Effector CD8-positive, alpha-beta T cell (primary cell): Measurements from ENCODE around the gene DENND1A.

Experiments used
- DNase-seq: peaks from one replicate; lab custom pipeline; 2025; lab: John Stamatoyannopoulos, UW

DENND1A gene

DNA sequence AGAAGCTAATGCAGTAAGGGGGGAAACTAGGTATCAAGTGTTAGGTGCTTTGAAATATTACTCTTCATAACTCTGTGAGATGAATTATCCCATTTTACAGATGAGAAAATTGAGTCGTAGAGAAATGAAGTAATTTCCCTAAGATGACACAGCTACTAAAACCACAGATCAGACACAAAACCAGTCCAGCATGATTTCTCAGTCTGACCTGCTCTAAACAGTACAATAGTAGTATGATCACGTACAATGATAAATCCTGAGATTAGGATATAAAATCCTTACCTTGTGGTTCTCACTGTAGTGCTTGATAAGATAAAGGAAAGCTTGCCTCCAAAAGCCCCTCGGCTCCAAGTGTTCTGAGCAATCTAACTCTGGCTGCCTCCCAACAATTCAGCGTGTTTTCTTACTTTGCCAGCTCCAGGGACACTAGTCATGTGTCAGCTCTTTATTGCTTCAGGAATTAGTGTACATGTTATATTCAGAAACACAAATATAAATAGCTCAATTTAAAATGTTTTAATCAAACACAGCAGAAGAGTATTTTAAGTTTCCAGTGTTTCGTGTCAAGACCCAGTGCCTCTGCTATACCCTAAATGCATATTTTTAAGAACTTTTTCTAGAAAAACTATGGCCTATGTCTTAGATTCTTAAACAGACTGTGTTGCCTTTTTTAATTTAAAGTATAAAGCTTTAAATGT is 243.6 kb downstream of the DENND1A start:
- DNase-seq: no peak

DNA sequence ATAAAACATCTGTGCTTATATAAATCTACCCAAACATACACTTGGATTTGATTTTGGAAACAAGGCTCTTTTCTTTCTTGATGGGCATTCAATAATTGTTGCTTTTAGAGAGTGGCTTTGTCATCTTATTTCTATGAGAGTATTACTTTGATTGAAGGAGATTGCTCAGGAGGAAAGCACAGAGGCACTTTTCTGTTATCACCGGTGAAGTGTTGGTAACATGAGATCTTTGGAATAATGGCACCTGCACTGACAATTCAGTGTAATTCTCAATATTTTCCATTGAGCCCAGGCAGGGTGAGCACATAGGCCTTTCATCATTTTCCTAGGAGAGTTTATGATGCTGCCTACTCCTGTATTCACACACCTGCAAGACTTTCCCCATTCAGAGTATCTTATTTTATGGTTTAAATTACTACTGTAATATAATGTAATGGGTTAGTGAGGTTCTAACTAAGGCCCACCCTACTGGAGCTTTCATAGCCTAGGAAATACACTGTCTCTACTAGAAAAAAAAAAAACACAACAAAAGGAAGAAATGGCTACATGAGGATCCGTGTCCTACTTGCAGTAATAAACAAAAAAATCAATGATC is 244.3 kb downstream of the DENND1A start:
- DNase-seq: no peak

DNA sequence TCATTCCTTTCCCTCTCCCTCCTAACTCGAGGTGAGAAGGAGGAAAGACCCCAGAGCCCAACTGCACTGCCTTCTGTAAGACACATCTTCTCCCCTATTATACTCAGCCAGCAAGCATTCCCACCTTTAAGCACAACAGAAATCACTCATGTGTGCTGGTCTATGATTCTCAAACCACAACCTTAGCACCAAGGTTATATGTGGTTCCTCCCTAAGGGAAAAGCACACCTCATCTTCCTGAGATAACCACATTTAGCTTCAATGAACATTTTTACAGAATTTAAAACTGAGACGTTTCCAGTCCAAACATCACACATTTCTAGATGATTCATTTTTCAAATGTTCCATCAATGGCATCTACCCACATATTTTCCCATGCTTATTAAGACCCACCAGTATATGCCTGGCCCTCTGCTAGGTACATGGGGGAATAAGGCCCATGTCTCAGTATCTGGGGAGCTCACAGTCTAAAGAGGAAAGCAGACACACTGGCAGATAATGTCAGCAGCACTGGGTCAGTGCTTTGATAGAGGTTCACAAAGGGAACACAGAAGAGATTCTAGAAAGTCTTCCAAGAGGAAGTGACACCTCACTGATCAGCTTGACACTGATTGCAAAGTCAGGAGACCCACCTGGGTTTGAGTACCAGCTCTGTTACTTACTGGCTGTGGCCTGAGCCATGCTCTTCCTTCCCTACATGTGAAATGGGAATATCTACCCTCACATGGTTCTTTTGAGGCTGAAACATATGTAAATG is 245.4 kb downstream of the DENND1A start:
- no peak for DNase-seq

DNA sequence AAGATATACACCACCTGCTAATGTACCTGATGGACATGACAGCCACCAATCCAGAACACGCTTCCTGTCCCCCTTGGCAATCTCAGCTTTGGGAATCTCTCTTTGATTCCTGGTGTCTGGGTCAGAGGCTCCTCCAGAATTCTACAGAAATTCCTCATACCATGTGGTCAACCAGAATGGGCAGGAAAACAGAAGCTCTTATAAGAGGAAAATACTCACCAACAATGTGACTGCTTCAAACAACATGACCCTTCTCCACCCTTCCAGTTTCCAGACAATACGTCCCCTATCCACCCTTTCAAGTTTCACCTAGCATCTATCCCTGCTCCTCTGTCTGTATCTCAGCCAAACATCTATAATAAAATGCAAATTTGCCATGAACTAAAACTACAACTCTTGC is 247.2 kb downstream of the DENND1A start:
- no peak for DNase-seq

DNA sequence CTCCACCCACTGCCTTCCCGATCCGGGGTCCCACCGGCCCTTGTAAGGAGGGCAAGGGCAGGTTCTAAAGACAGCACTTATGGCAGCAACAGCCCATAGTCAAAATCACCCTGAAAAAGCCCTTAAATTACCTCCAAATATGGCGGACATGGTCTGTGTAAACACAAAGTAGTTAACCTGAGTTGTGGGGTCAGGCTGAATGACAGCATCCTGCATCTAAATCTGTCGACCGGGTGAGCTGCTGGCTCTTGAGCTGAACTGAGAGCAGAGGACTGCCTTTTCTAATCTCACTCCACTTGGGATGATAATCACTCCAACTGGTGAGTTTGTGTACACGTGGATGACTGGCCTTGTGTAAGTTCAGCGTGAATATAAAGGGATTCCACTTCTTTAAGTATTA is 249.6 kb downstream of the DENND1A start:
- DNase-seq: no peak

DNA sequence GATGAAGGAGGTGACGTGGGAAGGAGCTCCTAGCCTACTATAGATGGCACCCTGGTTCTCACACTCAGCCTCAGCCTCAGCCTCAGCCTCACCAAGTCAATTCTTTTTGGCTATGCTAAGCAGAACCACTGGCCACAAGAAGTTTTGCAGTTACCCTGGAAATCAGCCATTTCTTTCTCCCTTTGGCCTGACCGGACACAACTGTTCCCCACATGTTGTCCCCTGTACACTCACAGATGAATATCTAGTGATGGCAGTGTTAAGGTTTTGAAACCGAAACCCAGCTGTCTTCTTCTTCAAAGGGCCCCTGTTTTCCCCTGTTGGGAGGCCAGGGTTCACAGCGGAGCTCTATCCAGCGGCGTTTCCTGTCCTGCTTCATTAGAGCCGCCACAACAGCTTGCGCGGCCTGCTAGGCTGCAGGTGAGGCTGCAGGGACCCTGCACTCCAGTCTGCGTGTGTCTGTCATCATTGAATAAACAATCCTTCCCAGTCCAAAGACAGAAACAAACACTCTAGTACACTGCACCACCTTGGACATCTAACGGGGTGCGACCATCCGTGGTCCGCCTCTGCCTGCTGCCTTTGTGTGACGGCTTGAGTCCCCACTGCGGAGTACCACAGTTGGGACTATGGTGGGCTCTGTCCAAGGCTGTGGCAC is 250.5 kb downstream of the DENND1A start:
- no peak for DNase-seq

DNA sequence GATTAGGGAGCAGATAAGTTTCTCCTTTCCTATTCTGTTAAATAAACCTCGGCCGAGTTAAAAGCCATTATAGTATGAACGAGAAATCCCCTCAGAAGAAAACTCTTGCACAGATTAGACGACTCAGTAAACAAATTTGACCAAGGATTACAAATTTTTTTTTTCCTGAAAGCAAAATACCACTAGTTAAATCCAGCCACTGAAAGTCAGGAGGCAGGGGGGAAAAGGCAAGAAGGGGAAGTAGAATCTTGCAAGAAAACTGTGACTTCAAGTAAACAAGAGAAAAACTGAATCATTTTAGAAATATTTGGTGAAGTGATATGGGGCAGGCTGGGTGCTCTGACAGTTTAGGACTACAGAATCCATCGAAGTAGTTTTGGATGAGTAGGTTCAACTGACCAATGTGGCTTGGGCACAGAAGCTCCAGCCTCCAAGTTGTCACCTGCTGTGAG is 251.0 kb downstream of the DENND1A start:
- no peak for DNase-seq

DNA sequence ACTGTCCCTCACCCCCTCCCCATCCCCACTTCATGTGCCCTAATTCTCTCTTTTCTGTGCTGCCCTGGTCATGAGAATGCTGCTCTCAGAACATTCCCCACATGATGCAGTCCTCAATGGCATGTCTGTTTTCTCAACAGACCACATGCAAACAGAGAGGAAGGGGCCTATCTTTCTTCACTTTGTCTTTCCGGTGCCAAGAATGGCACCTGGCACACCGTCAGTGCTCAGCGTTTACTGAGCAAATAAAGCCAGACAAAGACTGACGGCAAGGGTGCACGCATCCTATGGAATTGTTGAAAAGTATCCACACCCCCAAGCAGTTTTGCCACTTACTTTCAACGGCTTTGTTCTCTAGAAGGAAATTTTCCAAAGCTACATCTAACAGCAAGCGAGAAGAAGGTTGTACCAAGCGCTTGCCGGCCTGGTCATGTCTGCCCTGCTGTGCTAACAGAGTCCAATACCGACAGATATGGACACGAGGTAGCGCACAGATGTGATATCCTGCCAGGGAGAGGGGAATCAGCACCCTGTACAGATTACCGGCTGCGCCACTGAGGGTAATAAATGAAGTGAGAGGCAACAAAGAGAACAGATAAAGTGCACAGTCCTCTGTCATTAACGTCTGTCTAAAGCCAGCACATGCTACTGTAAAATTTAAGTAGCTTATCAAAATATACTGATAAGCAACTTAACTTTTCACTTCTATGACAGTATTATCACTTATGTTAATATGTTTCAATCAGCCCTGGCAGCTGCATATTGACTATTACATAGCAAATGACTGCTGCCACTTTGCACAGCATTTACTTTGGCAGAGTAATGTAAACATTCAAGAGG is 251.7 kb downstream of the DENND1A start:
- no peak for DNase-seq

DNA sequence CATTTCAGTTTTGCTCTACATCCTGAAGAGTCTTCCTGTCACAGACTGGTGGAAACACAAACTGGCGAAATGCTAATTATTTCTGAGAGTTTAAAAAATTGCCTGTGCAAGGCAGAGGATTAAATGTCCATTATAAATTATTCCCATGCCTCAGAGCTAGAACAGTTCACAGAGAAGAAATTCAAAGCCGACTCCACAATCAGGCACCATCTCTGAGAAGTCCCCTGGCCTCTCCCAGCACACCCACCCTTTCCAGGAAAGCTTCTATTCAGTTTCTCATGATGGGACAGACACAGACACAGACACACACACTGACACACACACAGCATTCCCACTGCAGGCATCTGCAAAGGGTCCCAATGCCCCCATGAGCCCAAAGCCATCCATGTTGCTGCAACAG is 253.1 kb downstream of the DENND1A start:
- DNase-seq: no peak

DNA sequence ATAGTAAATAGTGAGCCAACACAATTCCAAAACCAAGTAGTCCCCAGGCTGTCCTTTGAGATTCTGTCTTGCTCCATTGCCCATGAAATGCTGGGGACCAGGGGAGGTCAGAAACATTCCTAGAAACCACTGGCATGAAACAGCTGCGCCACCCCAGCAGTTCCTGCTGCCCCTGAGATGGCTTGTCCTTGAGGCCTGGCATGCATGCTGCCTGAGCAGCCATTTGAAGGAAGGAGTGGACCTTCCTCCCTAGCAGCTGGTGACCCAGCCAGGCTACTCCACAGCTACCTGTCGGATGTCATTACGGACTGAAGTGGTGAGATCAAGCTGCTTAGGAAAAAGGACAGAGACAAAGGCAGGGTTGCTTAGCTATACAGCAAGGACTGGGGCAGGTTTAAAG is 260.6 kb downstream of the DENND1A start:
- DNase-seq: no peak

DNA sequence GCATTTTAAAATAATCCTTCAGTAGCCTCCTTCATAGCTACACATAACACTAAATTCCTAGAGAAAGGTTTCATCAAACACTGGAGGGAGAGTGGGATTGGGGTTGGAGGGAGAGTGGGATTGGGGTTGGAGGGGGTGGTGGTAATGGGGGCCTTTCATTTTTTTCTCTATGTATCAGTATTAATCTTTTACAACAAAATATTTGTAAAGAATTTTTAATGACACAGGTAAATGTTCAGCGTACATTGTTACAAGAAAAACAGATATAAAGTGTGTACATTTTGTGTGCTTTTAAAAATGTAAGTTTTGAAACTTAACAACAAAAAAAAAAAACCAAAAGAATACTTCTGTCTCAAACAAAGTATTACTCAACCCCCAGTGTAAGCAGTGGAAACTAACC is 266.4 kb downstream of the DENND1A start:
- DNase-seq: no peak

DNA sequence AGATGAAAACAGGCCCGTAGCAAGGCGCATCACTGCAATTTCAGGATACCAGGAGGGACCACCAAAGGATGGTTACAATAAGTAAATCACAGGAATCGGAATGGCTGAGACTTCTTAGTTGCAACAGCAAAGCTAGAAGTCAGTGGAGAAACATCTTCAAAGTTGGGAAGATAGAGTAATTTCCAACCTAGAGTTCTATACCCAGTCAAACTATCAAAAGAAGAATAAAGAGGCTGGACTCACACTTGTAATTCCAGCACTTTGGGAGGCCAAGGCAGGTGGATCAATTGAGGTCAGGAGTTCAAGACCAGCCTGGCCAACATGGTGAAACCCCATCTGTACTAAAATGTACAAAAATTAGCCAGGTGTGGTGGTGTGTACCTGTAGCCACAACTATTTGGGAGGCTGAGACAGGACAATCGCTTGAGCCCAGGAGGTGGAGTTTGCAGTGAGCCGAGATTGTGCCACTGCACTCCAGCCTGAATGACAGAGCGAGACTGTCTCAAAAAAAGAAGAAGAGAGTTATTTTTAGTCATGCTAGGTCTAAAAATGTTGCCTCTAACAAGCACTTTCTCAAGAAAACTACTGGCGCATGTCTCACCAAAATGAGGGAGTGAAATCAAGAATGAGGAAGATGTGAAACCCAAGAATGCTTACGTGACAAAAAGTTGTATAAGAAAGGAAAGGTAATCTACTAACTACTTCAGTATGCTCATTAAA is 267.7 kb downstream of the DENND1A start:
- no peak for DNase-seq

DNA sequence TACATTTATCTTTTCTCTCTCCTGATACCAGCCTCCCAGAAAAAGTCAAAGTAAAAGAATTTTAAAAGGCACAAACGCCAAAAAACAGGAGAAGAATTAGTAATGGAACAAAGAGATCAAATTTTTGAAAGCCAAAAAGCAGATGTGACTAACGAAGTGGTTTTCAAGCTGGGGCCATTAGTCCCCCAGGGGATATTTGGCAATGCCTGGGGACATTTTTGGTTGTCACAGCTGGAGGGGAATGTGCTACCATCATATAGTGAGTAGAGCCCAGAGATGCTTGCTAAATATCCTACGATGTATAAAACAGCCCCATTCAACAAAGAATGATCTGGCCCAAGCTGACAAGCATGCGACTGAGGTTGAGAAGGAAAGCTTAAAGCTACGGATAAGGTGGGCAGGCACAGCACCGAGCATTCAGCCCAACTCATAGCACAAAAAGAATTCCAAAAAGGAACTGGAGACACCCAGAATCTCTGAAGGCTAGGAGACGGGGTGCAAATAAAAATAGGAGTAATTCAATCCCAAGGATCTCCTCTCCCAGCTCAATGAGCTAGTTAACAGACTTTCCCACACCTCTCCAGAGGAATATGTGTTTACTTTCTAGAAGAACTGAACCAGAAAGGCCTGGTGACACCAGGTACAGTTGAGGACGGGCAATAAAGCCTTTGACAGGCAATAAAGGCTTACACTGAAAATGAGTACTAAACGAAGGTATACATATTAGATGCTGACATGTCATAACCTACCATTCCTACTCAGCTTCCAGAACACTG is 269.0 kb downstream of the DENND1A start:
- DNase-seq: no peak

DNA sequence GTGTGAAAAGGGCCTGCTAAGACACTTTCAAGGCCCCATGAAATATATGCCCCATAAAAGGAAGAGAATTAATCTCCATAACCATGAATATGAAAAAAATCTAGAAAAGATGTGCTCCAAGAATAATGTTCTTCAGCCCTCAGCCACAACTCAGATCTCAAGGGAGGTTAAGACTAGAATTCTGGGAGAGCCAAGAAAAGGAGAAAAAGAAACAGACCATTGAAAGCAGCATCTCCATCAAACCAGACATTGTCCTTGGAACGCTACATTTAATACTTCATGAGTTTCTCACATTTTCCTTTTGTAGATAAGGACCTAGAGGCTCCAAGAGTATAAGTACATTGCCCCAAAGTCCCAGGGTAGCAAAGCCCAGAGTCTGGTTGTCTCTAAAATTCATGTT is 270.6 kb downstream of the DENND1A start:
- no peak for DNase-seq

DNA sequence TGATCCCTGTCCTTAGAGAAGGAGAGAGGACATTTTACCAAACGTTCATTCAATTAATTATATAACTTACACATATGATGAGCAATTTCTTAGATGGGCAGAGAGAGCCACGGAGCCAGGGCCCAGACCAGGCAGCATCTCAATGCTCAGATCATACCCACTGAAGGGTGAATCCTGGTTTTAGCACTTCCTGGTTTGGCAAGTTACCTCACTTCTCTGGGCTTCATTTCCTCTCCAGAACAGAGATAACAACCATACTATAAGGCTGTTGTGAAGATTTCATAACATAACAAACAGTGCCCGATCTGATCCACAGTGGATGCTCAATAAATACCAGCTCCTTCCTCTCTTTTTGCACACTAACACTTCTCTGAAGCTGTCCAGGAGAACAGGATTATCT is 271.1 kb downstream of the DENND1A start:
- DNase-seq: no peak

DNA sequence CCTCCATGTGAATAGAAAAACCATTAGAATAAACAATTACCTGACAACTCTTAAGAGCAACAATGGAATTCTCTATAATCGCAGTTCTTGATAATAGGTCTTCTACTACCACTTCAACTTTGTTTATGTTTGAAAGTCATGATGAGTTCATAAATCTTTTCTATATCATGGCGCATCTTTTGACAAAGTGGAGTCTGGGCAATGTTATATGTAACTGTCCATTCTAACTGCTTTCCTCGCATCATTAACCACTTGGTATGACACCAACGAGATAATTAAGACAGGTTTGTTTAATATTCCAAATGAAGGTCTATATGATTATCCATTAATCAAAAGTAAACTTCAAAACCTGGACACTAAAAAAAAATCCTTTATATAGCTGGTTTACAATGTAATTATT is 272.0 kb downstream of the DENND1A start:
- DNase-seq: no peak

DNA sequence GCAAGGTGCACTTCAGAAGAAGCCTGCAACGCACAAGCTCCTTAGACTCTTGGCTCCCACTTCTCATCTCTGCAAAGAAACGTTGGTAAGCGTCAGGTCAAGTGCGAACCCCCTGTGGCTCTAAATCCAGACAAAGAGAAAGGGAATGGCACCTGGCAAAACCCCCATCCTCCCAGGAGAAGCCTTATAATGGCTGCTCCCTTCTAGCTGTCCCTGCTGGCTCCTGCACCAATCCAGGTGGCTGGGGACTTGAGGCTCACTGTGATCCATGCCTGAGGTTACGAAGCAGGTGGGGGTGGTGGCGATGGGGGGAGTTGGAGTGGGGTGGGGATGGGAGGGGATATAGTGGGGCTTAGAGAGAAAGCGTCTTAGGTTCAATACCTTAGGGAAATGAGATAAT is 272.8 kb downstream of the DENND1A start:
- no peak for DNase-seq

DNA sequence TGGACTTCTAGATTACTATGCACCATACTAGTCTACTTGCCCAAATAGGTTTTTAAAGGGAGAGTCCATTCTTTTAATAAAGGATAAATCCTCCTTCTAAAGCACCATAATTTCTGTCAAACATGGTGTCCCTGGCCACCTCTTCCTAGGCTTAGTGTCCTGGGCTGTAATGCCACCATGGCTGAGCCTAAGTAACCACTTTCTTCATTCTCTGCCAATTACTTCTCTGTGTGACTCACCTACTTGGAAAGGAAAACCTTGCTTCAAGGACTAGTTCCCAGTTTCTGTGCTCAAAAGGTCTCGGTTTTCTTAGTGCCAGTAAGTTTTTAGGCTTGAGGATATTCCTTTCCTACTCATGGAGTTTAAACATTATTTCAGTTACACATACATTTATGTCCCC is 273.4 kb downstream of the DENND1A start:
- no peak for DNase-seq

DNA sequence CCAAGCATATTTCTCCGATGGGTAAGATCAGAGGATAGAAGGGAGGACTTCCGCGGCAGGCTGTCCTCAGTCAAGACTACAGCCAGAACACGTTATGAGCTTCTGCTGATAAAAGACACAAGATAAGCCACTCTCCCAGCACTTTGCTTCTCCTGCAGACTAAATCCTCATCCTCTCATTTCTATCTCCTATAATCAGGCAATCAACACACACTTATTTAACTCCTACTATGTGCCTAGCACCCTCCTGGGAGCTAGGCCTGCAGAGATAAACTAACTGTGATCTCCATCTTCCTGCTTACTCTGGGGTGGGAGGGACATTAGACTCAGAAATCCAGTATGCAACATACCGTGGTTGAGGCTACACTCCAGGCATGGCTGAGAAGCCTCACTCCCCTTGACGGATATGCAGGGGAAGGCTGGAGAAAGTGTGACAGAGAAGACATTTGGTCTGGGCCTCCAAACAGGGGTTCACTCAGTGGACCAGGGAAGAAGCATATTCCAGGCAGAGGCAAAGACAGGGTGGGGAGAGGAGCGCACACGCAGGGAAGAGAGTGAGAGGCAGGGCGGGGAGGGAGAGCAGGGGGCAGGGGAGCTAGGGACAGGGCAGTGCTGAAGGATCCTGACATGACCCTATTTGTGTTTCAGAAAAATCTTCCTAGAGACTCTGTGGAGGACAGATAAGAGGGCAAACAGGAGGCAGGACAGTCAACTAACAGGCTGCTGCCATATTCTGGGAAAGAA is 274.1 kb downstream of the DENND1A start:
- DNase-seq: no peak
